Central memory CD8-positive, alpha-beta T cell (primary cell): Measurements from ENCODE around the gene COX7A2L.
A peak's percentile ranks its signal among the peaks of the same experiment; 100 is the strongest.
"Not testable (repeated sequence)": the region's sequence is repeated elsewhere in the genome, so short reads cannot be mapped to it uniquely, and the experiment has no call there.

Experiments used
- ATAC-seq: fragments of 150-1000 bp; cut with Tn5 transposase; replicated peaks from 2 replicates; pipeline ENCODE4 v1.10.0; 2022; ENCODE audit warnings: mild to moderate bottlenecking, moderate FRiP score, moderate number of reproducible peaks; ENCODE audit not compliant: poor library complexity, severe bottlenecking; ENCODE audit errors: extremely low read depth
- DNase-seq, 2 donors: peaks; one replicate each; pipeline ENCODE4 v3.0.0; 2021; ENCODE audit warnings: low spot score in 2 of 2
- H3K27ac Mint-ChIP-seq: one replicate; pipeline ENCODE4 v1.8.0; 2022; ENCODE audit warnings: low read depth, mild to moderate bottlenecking, moderate library complexity, mixed read lengths
- H3K27me3 Mint-ChIP-seq: one replicate; pipeline ENCODE4 v1.8.0; 2022; ENCODE audit warnings: mixed read lengths
- H3K36me3 Mint-ChIP-seq: one replicate; pipeline ENCODE4 v1.8.0; 2022; ENCODE audit warnings: mild to moderate bottlenecking, moderate library complexity, mixed read lengths; ENCODE audit not compliant: insufficient read depth
- H3K4me1 Mint-ChIP-seq: one replicate; pipeline ENCODE4 v1.8.0; 2022; ENCODE audit warnings: mixed read lengths
- H3K4me3 Mint-ChIP-seq: one replicate; pipeline ENCODE4 v1.8.0; 2022; ENCODE audit warnings: mild to moderate bottlenecking, moderate library complexity, mixed read lengths
- H3K9me3 Mint-ChIP-seq: one replicate; pipeline ENCODE4 v1.8.0; 2022; ENCODE audit warnings: mixed read lengths

COX7A2L gene

DNA sequence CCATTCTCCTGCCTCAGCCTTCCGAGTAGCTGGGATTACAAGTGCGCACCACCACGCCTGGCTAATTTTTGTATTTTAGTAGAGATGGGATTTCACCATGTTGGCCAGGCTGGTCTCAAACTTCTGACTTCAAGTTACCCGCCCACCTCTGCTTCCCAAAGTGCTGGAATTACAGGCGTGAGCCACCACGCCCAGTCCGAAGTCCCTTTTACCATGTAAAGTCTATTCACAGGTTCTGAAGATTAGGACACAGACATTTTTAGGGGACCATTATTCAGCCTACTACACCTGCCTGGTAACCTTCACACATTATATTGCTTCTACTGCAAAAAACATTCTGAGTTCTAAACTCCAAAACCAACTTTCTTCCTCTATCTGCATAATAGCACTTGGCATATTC is 19.0 kb upstream of the COX7A2L start:
- H3K27me3 Mint-ChIP-seq: peaks cover 34% of the 10 kb centered on the region
- H3K4me3 Mint-ChIP-seq: peak overlapping the region; percentile 10
- not testable (repeated sequence) for H3K4me1 Mint-ChIP-seq, H3K9me3 Mint-ChIP-seq, H3K27ac Mint-ChIP-seq, DNase-seq, H3K36me3 Mint-ChIP-seq, ATAC-seq

DNA sequence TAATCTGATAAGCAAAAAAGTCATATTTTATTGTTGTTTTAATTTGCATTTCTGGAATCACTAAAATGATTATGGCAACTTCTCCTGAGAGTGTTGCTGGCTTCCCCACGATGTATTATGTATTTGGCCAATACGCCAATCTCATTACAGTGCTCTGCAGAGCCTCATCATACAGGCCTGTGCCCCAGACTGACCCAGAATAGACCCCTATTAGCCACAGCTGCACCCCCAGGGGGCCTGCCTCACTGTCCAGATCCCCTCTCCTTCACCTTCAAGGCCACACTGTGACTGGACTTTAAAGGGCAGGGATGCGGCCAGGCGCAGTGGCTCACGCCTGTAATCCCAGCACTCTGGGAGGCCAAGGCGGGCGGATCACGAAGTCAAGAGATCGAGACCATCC is 17.4 kb upstream of the COX7A2L start:
- no peaks in the 10 kb centered on the region for H3K9me3 Mint-ChIP-seq
- no peaks in the 10 kb centered on the region for H3K36me3 Mint-ChIP-seq
- no peaks in the 10 kb centered on the region for H3K4me1 Mint-ChIP-seq
- H3K4me3 Mint-ChIP-seq: no peak overlapping the region
- H3K27me3 Mint-ChIP-seq: peaks cover 34% of the 10 kb centered on the region
- H3K27ac Mint-ChIP-seq: no peak overlapping the region
- ATAC-seq (no peak), DNase-seq (no peak)

DNA sequence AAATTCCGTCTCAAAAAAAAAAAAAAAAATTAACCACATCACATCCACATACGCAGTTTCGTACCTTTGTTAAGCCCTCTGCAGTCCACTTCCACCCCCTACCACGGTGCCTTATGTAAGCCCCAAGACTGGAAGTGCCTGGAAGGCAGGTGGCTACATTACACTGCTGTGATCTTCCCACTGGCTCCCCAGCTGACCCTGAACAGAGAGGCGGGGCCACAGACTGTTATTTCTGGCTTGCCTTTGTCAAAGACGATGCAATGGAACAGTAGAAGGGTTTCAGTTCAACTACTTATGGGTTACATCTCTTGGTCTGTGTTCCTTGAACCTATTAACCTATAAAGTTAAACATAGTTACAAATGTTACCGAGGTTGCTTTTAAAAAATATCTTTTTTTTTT is 15.7 kb upstream of the COX7A2L start:
- peaks cover 29% of the 10 kb centered on the region for H3K27me3 Mint-ChIP-seq
- ATAC-seq (no peak), DNase-seq (no peak)
- H3K36me3 Mint-ChIP-seq: no peaks in the 10 kb centered on the region
- no peak overlapping the region for H3K27ac Mint-ChIP-seq
- H3K4me1 Mint-ChIP-seq: no peaks in the 10 kb centered on the region
- no peaks in the 10 kb centered on the region for H3K9me3 Mint-ChIP-seq
- no peak overlapping the region for H3K4me3 Mint-ChIP-seq

DNA sequence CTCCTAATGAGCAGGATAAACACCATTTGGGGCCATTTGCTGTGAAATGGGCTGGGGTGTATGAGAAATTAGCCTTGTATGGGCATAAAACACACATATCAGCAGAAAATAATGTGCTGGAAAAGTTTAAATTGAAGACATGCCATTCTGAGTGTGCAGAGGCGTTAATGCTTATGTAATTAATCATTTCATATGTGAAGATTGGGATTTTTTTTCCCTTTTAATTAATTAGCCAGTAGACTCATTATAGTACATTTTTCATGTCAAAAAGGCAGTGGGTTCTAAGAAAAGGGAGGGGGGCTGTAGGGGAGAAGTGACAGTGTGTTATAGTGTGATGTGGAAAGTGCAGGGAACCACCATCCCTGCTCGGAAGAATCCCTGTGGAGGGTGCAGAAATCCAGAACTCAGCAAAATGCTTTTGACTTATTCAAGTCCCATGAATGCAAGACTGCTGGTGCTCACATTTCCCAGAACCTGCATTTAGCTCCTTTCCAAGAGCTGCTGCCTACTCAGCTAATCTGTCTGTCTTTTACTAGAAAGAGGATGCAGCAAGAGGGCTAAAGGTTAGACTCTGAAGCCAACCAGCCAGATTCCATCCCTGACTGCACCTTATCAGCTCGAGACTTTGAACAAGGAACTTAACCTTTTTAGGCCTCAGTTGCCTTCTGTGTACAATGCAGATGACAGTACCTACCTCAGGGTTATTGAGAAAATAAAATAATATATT is 11.6 kb upstream of the COX7A2L start:
- H3K36me3 Mint-ChIP-seq: no peaks in the 10 kb centered on the region
- H3K27ac Mint-ChIP-seq: no peak overlapping the region
- H3K4me3 Mint-ChIP-seq: no peak overlapping the region
- H3K9me3 Mint-ChIP-seq: no peaks in the 10 kb centered on the region
- no peak for DNase-seq
- no peak for ATAC-seq
- peaks cover 11% of the 10 kb centered on the region for H3K27me3 Mint-ChIP-seq
- H3K4me1 Mint-ChIP-seq: no peaks in the 10 kb centered on the region

DNA sequence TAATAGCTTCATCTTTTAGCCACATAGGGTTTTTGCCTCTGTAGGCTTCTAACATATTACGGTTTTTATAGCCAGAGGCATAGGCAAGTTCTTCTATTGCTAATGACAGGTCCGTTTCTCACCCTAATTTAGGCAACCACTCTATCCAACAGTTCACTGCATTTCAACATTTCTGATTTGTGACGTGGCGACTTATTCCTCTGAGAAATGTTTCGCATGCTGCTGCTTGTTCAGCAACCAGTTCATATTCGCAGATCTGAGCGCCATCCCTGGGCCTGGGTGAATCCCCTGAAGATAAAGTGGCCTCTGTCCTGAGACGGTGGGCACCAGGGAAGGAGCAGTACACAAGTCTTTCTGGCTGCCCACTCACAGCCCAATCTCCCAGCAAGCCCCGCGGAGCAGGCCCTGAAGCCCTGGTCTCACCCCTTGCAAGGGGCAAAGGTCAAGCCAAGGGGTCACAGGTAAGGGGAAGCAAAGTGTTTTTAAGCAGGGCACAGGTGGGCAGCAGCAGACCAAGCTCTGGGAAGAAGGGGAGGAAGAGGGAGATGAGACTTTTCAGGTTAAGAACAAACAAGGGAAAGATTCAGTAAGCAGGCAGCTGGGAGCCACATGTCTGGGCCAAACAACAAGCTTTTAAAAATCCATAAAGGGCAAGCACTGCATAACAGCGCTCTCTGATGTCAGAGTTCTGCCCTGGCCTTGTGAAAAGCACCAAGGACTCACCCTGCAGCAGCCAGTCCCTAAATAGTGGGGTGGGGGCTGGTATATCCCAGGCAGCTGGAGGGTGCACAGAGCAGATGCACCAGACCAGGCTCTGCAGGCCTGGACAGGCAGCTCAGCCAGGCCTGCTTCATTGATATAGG is 10.8 kb upstream of the COX7A2L start:
- H3K9me3 Mint-ChIP-seq: no peaks in the 10 kb centered on the region
- H3K4me3 Mint-ChIP-seq: no peak overlapping the region
- H3K27ac Mint-ChIP-seq: no peak overlapping the region

DNA sequence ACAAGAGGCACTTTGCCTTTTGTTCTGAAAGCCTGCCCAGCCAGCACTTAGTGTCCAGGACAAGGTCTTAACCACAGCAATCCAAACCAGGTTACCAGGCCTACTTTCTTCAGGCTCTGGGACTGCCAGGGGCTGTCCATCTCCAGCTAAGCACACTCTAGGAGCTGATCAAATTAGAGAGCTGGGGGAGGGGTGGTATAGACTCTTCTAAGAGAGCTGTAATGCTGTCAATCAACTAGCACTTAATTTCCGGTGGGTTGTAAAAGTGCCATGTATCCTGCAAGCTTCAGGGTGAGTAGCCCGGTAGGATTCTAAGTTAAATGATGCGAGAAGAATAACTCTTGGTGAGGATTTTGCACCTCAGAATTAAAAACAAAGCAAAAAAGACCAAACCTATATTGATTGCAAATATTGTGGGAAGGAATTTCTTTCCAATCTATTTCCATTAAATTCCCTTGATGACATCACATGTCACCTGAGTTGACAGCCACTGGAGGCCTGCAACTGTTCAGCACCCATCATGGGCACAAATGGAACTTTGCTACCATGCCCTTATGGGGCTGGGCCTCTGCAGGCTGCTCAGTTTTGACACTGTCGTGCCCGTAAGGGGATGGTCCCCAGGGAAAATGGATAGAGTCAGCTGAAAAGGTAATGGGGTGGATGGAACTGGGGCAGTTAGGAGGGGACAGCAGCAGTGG is 8.7 kb upstream of the COX7A2L start:
- H3K27me3 Mint-ChIP-seq: no peaks in the 10 kb centered on the region
- H3K36me3 Mint-ChIP-seq: no peaks in the 10 kb centered on the region
- no peaks in the 10 kb centered on the region for H3K9me3 Mint-ChIP-seq

More for the DNA sequence above, 10.8 kb upstream of the COX7A2L start:
- Mint-ChIP-seq H3K36me3 (no peaks in the 10 kb centered on the region), H3K4me1 (no peaks in the 10 kb centered on the region), H3K27me3 (peaks cover 11% of the 10 kb centered on the region)
- DNase-seq (no peak), ATAC-seq (no peak)

DNA sequence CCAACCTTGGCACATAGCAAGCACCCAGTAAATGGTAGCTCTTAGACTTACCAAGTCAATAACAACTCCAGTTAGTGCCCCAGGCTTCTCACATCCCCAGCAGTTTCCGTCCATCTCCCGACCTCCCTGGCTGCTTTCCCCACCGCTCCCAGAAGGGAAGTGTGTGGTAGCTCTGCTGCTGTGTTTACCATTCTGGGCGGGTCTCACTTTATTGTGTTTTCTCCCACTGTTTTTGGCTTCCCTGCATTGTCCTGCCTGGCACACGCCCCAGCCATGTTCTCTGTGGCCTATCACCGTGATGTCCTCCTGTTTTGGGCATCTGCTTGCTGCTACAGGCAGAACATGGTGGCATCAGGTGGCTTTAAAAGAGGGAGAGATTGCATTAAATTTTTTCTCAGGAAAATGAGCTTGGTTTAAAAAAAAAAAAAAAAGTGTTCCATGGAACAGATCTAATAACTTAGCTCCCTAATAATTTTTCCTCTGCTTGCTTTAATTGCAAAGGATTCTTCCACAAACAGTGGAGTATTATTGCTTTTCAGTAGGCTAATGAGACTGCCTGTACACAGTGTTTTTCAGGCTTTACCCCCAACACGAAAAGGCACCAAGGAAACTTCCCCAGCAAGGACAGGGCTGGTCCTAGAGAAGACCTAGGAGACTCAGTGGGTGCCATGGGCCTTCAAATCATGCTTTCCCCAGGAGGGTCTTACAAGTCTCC is 8.0 kb upstream of the COX7A2L start:
- no peak overlapping the region for H3K4me3 Mint-ChIP-seq
- H3K9me3 Mint-ChIP-seq: no peaks in the 10 kb centered on the region
- H3K27me3 Mint-ChIP-seq: no peaks in the 10 kb centered on the region
- H3K4me1 Mint-ChIP-seq: no peaks in the 10 kb centered on the region
- H3K27ac Mint-ChIP-seq: no peak overlapping the region
- H3K36me3 Mint-ChIP-seq: no peaks in the 10 kb centered on the region
- ATAC-seq: no peak
- DNase-seq: no peak

More for the DNA sequence above, 8.7 kb upstream of the COX7A2L start:
- Mint-ChIP-seq H3K4me3 (no peak overlapping the region), H3K4me1 (no peaks in the 10 kb centered on the region), H3K27ac (no peak overlapping the region)
- DNase-seq: no peak
- no peak for ATAC-seq

DNA sequence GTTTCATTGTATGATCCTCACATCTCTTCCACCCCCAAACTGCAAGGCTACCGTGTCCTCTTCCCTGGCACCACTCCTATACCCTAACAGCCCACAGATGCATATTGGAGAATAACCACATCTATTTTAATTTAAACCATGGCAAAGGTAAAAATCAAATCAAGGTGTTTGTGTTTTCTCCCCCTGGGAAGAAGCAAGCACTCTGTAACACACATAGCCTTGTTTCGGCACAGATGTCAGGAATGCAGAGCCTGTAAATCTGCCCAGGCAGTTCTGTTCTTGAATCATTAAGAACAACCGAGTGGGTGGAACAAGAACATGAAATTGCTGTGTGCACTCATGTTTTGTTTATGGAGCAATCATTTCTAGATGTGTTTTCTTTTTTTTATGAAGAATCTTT is 6.8 kb upstream of the COX7A2L start:
- Mint-ChIP-seq H3K36me3 (no peaks in the 10 kb centered on the region), H3K4me3 (no peak overlapping the region), H3K4me1 (no peaks in the 10 kb centered on the region), H3K9me3 (no peaks in the 10 kb centered on the region), H3K27me3 (no peaks in the 10 kb centered on the region), H3K27ac (no peak overlapping the region)
- no peak for ATAC-seq
- no peak for DNase-seq

DNA sequence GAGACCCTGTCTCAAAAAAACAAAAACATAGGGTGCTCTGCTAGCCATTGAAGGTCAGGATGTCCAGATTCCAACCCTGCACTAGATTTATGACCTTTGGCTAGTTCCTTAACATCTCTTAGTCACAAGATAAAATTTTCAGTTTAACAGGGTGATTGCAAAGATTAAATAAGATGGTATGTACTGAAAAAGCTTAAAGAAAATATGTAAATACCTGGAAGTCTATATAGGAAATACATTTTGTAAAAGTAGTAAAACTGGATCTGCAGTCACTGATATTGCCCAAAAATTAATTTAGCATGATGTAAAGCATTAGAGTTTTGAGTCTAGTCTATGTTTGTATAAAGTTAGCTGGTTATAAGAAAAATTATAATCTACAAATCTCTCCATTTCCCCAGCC is 5.4 kb upstream of the COX7A2L start:
- no peaks in the 10 kb centered on the region for H3K27me3 Mint-ChIP-seq
- H3K4me1 Mint-ChIP-seq: peaks cover 7% of the 10 kb centered on the region
- H3K36me3 Mint-ChIP-seq: peaks cover 6% of the 10 kb centered on the region
- H3K27ac Mint-ChIP-seq: no peak overlapping the region
- ATAC-seq (no peak), DNase-seq (no peak)
- no peaks in the 10 kb centered on the region for H3K9me3 Mint-ChIP-seq
- no peak overlapping the region for H3K4me3 Mint-ChIP-seq

DNA sequence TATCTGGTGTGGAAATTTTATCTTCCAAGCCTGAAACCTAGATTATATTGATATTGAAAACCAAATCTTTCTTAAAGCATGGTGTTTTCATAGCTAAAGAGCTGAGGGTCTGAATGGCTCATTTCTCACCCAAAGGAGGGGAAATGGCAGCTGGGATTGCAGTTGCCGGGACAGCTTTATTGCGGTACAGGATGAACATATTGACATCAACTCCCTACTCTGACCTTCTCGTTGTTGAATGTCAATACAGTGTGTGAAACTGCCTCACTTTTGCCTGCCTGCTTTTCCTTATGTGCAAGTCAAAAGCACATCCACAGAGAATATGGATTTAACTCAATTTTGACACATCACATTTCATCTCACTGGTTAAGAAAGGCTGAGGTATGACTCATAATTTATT is 3.6 kb upstream of the COX7A2L start:
- no peak for ATAC-seq
- H3K4me3 Mint-ChIP-seq: no peak overlapping the region

DNA sequence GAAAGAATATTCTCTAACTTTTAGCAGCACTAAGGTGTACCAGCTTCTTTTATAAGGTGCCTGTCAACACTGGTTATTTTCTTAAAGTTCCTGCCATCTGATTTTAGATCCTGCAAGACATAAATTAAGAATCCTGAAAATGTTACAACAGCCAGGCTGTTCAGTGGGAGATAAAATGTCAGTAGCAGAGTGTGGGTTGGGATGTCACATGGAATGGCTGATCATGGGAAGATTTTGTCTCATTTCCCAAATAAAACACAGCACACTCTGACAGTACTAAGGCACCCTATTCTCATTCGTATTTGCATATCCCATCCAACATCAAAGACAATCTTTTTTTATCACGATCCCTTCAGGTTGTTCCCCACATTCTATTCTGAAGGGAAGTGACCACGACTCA is 2.4 kb upstream of the COX7A2L start:
- H3K9me3 Mint-ChIP-seq: no peaks in the 10 kb centered on the region
- H3K27me3 Mint-ChIP-seq: no peaks in the 10 kb centered on the region
- ATAC-seq: no peak
- DNase-seq: no peak
- no peak overlapping the region for H3K27ac Mint-ChIP-seq
- no peak overlapping the region for H3K4me3 Mint-ChIP-seq
- H3K36me3 Mint-ChIP-seq: peaks cover 15% of the 10 kb centered on the region
- peaks cover 31% of the 10 kb centered on the region for H3K4me1 Mint-ChIP-seq

More for the DNA sequence above, 3.6 kb upstream of the COX7A2L start:
- Mint-ChIP-seq H3K27ac (no peak overlapping the region), H3K36me3 (peaks cover 15% of the 10 kb centered on the region), H3K9me3 (no peaks in the 10 kb centered on the region), H3K4me1 (peaks cover 19% of the 10 kb centered on the region), H3K27me3 (no peaks in the 10 kb centered on the region)
- no peak for DNase-seq

DNA sequence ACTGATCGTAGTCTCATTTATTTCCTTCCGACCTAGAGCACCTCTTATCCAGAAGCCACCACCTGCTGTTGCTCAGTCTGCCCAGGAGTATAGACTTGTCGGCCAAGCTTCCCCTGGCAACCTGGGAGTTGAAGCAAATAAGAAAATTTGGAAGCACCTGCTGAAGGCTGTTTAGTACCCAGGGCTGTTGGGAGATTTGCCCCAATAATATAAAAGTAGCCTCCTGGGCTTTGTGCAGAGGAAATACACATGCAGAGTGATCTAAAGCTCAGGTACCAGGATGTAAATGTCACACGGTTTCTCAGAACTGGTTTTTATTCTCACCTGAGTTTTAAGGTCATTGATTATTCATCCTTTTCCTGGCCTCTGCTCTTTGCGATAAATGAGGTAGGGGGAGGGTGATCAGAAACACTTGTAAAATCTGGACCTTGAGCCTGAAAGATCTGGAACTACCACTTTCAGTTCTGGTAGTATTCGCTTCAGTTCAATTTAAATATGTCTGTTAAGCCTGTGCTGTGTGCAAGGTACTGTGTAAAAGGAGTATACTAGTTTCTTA is 789 bp upstream of the COX7A2L start:
- peak overlapping the region; percentile 79 for H3K4me3 Mint-ChIP-seq
- H3K27me3 Mint-ChIP-seq: no peaks in the 10 kb centered on the region
- no peaks in the 10 kb centered on the region for H3K9me3 Mint-ChIP-seq
- peaks cover 44% of the 10 kb centered on the region for H3K4me1 Mint-ChIP-seq
- peak overlapping the region; percentile 85 for H3K27ac Mint-ChIP-seq
- ATAC-seq (no peak), DNase-seq (no peak)
- peaks cover 15% of the 10 kb centered on the region for H3K36me3 Mint-ChIP-seq
